ENCODE results near the gene CLGN. TPM values are rescaled to one million over a fixed set of nuclear protein-coding genes. Genes with fewer than 3 reads are reported as not detected.

Gene CLGN
- total and polyA plus RNA-seq, 2 of the 13 experiments (the other 11 are each of a cell fraction or from before 2014, with no cell fraction given), result 7.2 to 17.0 TPM

DNA sequence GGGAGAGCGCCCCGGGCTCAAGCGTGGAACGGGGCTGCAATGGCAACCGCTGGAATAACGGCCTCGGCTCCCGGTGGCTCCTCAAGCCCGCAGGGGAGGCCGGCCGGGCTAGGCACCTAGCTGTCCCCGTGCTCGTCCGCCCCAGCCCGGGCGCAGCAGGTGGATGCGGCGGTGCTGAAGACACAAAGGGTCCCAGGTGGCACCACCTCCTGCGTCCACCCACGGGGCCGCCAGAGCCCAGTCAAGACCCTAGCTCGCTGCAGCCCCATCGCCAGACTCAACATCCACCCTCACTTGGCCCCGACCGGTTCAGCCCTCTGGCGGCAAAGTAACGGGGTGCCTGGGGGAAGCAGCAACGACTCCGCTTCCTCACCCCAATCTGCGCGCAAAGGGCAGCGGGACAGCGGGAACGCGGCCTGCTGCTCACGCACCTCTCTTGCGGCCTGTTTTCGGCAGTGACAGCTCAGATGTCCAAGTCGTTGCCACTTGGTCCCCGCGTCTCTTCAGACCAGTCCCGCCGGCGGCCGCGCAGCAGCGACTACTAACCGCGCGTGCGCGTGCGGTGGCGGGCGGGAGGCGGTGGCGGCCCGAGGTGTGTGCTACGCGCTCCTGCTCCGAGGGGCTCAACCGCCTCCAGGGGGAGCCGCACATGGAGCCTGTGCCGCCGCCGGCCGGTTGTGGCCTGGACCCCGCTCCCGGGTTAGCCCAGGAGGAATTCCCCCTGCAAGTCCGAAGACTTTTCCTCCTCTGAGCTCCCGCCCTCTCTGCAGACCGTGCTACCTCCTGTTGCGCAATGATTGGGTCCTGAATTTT, at the start of gene CLGN (continued):
- no peak for TF ChIP-seq HMG20B (CRISPR knock-in tag; conservative IDR thresholded peaks at IDR 0.05)
- no peak for TF ChIP-seq PHF5A (CRISPR knock-in tag; IDR thresholded peaks at IDR 0.05; ENCODE audit: low read depth, unreplicated experiment)
- peak; percentile 64; the same call in 1 of the 2 replicates for TF ChIP-seq ZNF782 (CRISPR knock-in tag; IDR thresholded peaks at IDR 0.05; ENCODE audit: borderline replicate concordance)
- no peak for TF ChIP-seq ZNF552 (CRISPR knock-in tag; IDR thresholded peaks at IDR 0.05; ENCODE audit: borderline replicate concordance)
- TF ChIP-seq RAD21 (CRISPR knock-in tag; IDR thresholded peaks at IDR 0.05), result peak; percentile 72
- no peak for TF ChIP-seq ZNF282 (IDR thresholded peaks at IDR 0.05; ENCODE audit: partially characterized antibody)
- TF ChIP-seq KAT2B (IDR thresholded peaks at IDR 0.05; ENCODE audit: borderline replicate concordance, low read depth, low read length), result no peak
- TF ChIP-seq, protein P1, sequence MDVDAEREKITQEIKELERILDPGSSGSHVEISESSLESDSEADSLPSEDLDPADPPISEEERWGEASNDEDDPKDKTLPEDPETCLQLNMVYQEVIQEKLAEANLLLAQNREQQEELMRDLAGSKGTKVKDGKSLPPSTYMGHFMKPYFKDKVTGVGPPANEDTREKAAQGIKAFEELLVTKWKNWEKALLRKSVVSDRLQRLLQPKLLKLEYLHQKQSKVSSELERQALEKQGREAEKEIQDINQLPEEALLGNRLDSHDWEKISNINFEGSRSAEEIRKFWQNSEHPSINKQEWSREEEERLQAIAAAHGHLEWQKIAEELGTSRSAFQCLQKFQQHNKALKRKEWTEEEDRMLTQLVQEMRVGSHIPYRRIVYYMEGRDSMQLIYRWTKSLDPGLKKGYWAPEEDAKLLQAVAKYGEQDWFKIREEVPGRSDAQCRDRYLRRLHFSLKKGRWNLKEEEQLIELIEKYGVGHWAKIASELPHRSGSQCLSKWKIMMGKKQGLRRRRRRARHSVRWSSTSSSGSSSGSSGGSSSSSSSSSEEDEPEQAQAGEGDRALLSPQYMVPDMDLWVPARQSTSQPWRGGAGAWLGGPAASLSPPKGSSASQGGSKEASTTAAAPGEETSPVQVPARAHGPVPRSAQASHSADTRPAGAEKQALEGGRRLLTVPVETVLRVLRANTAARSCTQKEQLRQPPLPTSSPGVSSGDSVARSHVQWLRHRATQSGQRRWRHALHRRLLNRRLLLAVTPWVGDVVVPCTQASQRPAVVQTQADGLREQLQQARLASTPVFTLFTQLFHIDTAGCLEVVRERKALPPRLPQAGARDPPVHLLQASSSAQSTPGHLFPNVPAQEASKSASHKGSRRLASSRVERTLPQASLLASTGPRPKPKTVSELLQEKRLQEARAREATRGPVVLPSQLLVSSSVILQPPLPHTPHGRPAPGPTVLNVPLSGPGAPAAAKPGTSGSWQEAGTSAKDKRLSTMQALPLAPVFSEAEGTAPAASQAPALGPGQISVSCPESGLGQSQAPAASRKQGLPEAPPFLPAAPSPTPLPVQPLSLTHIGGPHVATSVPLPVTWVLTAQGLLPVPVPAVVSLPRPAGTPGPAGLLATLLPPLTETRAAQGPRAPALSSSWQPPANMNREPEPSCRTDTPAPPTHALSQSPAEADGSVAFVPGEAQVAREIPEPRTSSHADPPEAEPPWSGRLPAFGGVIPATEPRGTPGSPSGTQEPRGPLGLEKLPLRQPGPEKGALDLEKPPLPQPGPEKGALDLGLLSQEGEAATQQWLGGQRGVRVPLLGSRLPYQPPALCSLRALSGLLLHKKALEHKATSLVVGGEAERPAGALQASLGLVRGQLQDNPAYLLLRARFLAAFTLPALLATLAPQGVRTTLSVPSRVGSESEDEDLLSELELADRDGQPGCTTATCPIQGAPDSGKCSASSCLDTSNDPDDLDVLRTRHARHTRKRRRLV (CRISPR knock-in tag; IDR thresholded peaks at IDR 0.05), result no peak
- peak; percentile 92 for TF ChIP-seq ZNF563 (CRISPR knock-in tag; IDR thresholded peaks at IDR 0.05)
- peak; percentile 84 for TF ChIP-seq SPEN (CRISPR knock-in tag; IDR thresholded peaks at IDR 0.05; ENCODE audit: low read depth)
- TF ChIP-seq MATR3 (CRISPR knock-in tag; IDR thresholded peaks at IDR 0.05), result no peak
- peak; percentile 81 for TF ChIP-seq ZNF607 (CRISPR knock-in tag; IDR thresholded peaks at IDR 0.05; ENCODE audit: borderline replicate concordance)
- TF ChIP-seq HNF4G (IDR thresholded peaks at IDR 0.05; ENCODE audit: borderline replicate concordance, low read depth, low read length), result no peak
- no peak for TF ChIP-seq HNF4G (CRISPR knock-in tag; IDR thresholded peaks at IDR 0.05; ENCODE audit: borderline replicate concordance, low read depth)
- TF ChIP-seq, protein P2, sequence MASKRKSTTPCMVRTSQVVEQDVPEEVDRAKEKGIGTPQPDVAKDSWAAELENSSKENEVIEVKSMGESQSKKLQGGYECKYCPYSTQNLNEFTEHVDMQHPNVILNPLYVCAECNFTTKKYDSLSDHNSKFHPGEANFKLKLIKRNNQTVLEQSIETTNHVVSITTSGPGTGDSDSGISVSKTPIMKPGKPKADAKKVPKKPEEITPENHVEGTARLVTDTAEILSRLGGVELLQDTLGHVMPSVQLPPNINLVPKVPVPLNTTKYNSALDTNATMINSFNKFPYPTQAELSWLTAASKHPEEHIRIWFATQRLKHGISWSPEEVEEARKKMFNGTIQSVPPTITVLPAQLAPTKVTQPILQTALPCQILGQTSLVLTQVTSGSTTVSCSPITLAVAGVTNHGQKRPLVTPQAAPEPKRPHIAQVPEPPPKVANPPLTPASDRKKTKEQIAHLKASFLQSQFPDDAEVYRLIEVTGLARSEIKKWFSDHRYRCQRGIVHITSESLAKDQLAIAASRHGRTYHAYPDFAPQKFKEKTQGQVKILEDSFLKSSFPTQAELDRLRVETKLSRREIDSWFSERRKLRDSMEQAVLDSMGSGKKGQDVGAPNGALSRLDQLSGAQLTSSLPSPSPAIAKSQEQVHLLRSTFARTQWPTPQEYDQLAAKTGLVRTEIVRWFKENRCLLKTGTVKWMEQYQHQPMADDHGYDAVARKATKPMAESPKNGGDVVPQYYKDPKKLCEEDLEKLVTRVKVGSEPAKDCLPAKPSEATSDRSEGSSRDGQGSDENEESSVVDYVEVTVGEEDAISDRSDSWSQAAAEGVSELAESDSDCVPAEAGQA (IDR thresholded peaks at IDR 0.05; ENCODE audit: low read depth), result no peak
- TF ChIP-seq, protein P2 (CRISPR knock-in tag; IDR thresholded peaks at IDR 0.05; ENCODE audit: borderline replicate concordance), result peak; percentile 77
- no peak for TF ChIP-seq ZNF775 (CRISPR knock-in tag; IDR thresholded peaks at IDR 0.05; ENCODE audit: borderline replicate concordance)
- TF ChIP-seq PHF8 (CRISPR knock-in tag; IDR thresholded peaks at IDR 0.05), result peak; percentile 91
- no peak for TF ChIP-seq NFYB (CRISPR knock-in tag; IDR thresholded peaks at IDR 0.05)
- no peak for TF ChIP-seq RORA (CRISPR knock-in tag; IDR thresholded peaks at IDR 0.05)
